Effector memory CD4-positive, alpha-beta T cell (primary cell): ENCODE measurements around the gene C11orf42.

Source experiments
- DNase-seq, 3 donors: peaks; one replicate each; pipeline ENCODE4 v3.0.0-alpha.2; 2020
- H3K27ac ChIP-seq: 2 replicates; pipeline ENCODE4 v1.7.0; 2013; ENCODE audit warnings: mild to moderate bottlenecking, low read length, moderate library complexity; ENCODE audit not compliant: insufficient read depth, poor library complexity, severe bottlenecking
- H3K27me3 ChIP-seq: replicated peaks from 2 replicates; pipeline ENCODE4 v1.7.0; 2013; ENCODE audit warnings: mild to moderate bottlenecking, low read length; ENCODE audit not compliant: insufficient read depth, control insufficient read depth, poor library complexity, severe bottlenecking
- H3K36me3 ChIP-seq: 2 replicates; pipeline ENCODE4 v1.7.0; 2013; ENCODE audit warnings: mild to moderate bottlenecking, low read length, moderate library complexity; ENCODE audit not compliant: control insufficient read depth, insufficient read depth
- H3K4me1 ChIP-seq: 2 replicates; pipeline ENCODE4 v1.7.0; 2013; ENCODE audit warnings: low read length, mild to moderate bottlenecking; ENCODE audit not compliant: control insufficient read depth, insufficient read depth, poor library complexity, severe bottlenecking
- H3K4me3 ChIP-seq: 2 replicates; pipeline ENCODE4 v1.7.0; 2013; ENCODE audit warnings: low read length, low read depth, mild to moderate bottlenecking; ENCODE audit not compliant: insufficient read depth, poor library complexity, severe bottlenecking
- H3K9me3 ChIP-seq: 2 replicates; pipeline ENCODE4 v1.7.0; 2013; ENCODE audit warnings: mild to moderate bottlenecking, low read length, moderate library complexity; ENCODE audit not compliant: control insufficient read depth

The C11orf42 gene

DNA sequence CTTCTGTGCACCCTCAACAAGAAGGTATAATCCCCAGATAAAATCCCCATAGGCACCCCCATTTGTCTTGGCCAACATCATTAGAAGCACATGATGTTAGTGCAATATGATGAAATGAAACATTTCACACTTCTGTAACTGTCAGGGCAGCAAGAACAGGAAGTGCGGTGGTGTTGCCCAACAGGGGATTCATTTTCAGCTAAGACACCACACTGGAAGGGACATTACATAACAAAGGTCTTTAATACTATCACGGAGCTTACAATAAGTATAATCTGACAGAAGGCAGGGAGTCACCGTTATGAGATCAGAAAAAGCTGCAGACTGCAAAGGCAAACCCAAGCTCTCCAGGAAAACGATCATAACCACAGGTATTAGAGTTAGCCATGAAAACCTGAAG is 4.4 kb upstream of the C11orf42 start:
- peaks cover 15% of the 10 kb centered on the region for H3K4me1 ChIP-seq
- H3K27ac ChIP-seq = no peak overlapping the region
- H3K27me3 ChIP-seq = no peaks in the 10 kb centered on the region
- H3K4me3 ChIP-seq = no peak overlapping the region
- no peak for DNase-seq
- no peaks in the 10 kb centered on the region for H3K36me3 ChIP-seq
- H3K9me3 ChIP-seq = no peaks in the 10 kb centered on the region

- no peaks in the 10 kb centered on the region for H3K36me3 ChIP-seq
- H3K27ac ChIP-seq = no peak overlapping the region
- no peak for DNase-seq
- no peaks in the 10 kb centered on the region for H3K9me3 ChIP-seq
- H3K27me3 ChIP-seq = no peaks in the 10 kb centered on the region
- no peak overlapping the region for H3K4me3 ChIP-seq
- peaks cover 15% of the 10 kb centered on the region for H3K4me1 ChIP-seq
Measured at GRCh38 chr11:6201481-6201880, 3.9 kb upstream of the C11orf42 start.

- Histone ChIP-seq H3K9me3 (no peaks in the 10 kb centered on the region), H3K4me3 (no peak overlapping the region), H3K4me1 (peaks cover 15% of the 10 kb centered on the region), H3K27me3 (no peaks in the 10 kb centered on the region), H3K27ac (no peak overlapping the region), H3K36me3 (no peaks in the 10 kb centered on the region)
- DNase-seq = no peak
Measured at GRCh38 chr11:6202041-6202440, 3.3 kb upstream of the C11orf42 start.

- no peak for DNase-seq
- Histone ChIP-seq H3K9me3 (no peaks in the 10 kb centered on the region), H3K27ac (no peak overlapping the region), H3K27me3 (no peaks in the 10 kb centered on the region), H3K36me3 (no peaks in the 10 kb centered on the region), H3K4me1 (peaks cover 15% of the 10 kb centered on the region), H3K4me3 (no peak overlapping the region)
Measured at GRCh38 chr11:6203327-6203726, 2.0 kb upstream of the C11orf42 start.

- DNase-seq = no peak
- peaks cover 15% of the 10 kb centered on the region for H3K4me1 ChIP-seq
- H3K36me3 ChIP-seq = peaks cover under 1% of the 10 kb centered on the region
- H3K4me3 ChIP-seq = no peak overlapping the region
- H3K9me3 ChIP-seq = no peaks in the 10 kb centered on the region
- no peak overlapping the region for H3K27ac ChIP-seq
- no peaks in the 10 kb centered on the region for H3K27me3 ChIP-seq
Measured at GRCh38 chr11:6204706-6205105, 651 bp upstream of the C11orf42 start.

DNA sequence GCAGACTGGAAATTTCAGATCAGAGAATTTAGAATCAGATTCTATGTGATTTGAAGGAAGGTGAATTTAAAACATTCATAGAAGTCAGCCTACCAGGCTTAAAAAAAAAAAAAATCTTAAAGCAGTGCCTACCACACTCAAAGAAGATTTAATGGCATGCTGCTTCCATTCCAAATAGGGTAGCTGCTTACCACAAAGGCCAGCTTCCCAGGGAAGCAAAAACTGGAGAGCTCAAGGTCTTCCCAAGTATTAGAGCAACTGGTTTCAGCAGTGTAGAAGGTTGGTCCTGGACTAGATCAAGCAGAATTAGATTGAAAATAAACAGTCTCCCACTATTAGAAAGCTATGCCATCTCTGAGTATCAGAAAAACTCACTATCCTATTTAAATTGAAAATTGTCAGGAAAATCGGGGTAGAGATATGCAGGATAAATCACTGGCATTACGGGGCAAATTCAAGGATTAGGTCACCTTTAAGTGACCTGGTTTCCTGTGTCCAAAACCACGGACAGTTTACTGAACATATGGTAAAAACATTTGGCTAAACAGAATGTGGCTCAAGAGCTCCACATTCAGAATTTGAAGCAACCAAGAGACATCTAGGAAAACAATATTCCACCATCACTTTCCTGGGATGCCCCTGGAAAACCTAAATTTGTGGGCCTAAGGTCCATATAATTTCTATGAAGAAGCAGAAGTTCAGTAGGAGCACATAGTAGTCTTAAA is 1.3 kb downstream of the C11orf42 start:
- no peaks in the 10 kb centered on the region for H3K27me3 ChIP-seq
- no peaks in the 10 kb centered on the region for H3K9me3 ChIP-seq
- H3K4me1 ChIP-seq = peaks cover 15% of the 10 kb centered on the region
- H3K27ac ChIP-seq = no peak overlapping the region
- peaks cover 18% of the 10 kb centered on the region for H3K36me3 ChIP-seq
- H3K4me3 ChIP-seq = no peak overlapping the region
- no peak for DNase-seq

DNA sequence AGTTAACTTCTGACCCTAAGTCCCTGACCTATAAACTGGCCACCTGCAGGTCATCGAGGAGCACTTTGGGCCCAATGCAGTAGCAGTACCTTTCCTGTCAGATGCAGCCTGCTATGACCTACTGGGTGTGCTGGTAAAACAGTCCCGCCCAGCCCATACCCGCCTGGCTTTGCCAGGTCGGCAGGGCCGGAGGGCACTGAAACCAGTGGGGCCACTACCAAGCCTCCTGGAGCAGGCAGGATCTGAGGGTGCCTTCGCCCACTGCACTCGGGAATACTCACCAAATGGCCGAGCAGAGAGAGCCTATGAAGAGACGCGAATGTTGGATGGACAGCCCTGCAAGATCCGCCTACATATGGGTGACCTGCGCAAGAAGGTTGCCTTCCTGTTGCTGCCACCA is 4.4 kb downstream of the C11orf42 start:
- Histone ChIP-seq H3K4me1 (no peaks in the 10 kb centered on the region), H3K36me3 (peaks cover 31% of the 10 kb centered on the region), H3K4me3 (no peak overlapping the region), H3K9me3 (no peaks in the 10 kb centered on the region), H3K27me3 (no peaks in the 10 kb centered on the region), H3K27ac (no peak overlapping the region)
- no peak for DNase-seq

DNA sequence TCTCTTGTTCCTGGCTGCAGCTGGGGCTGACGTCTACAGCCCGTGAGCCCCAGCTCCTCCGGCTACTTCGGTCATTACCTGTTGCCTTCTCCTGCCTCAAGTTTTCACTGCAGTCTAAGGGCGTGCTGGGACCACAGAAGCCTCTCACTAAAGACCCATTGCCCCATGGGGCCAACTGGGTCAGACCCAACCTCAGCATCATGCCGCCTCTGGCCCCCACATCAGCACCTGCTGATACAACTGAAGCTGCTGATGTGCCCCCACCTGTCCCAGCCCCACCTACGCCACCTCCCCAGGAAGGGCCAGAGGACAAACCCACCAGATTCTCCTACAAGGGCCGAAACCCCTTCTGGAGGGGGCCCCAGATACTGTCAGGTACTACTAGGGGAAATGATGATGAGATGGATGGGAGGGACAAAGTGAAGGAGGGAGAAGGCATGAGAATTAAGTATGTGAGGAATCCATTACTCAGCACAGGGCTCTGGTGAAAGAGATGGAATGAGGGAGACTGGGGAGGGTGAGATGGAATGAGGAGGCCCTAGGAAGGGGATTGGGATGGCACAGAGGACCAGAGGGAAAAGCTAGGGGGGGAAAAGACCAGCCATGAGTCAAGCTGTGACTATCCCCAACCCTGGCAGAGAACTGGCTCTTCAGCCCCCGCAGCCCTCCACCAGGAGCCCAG is 5.1 kb downstream of the C11orf42 start:
- Histone ChIP-seq H3K27me3 (no peaks in the 10 kb centered on the region), H3K4me1 (no peaks in the 10 kb centered on the region), H3K4me3 (no peak overlapping the region), H3K27ac (no peak overlapping the region), H3K9me3 (no peaks in the 10 kb centered on the region), H3K36me3 (peaks cover 35% of the 10 kb centered on the region)
- DNase-seq = no peak

- Histone ChIP-seq H3K36me3 (peaks cover 69% of the 10 kb centered on the region), H3K4me3 (no peak overlapping the region), H3K27ac (no peak overlapping the region), H3K9me3 (no peaks in the 10 kb centered on the region), H3K27me3 (no peaks in the 10 kb centered on the region), H3K4me1 (no peaks in the 10 kb centered on the region)
- DNase-seq = no peak
Measured at GRCh38 chr11:6214530-6214929, 9.2 kb downstream of the C11orf42 start.

DNA sequence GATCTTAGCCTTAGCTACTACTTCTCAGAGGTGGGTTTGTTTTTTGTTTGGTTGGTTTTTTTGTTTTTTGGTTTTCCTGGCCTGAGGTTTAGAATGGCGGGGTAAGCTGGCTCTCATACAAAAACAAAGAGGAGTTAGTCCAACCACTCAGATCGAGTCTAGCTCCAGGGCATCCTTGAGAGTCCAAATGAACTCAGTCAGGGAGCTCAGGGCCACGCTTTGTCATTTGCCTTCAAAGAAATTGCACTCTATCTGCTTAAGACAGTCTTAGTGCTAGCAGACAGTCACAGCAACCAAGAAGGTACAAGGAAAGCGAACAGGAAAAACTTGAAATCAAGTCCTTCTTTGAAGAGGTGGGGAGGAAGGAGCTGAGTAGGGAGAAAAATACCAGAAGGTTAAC is 11.1 kb downstream of the C11orf42 start:
- Histone ChIP-seq H3K27ac (no peak overlapping the region), H3K36me3 (peaks cover 63% of the 10 kb centered on the region), H3K4me3 (no peak overlapping the region), H3K4me1 (no peaks in the 10 kb centered on the region), H3K9me3 (no peaks in the 10 kb centered on the region), H3K27me3 (no peaks in the 10 kb centered on the region)
- no peak for DNase-seq
